H9 (cell line): ENCODE measurements around the gene HS3ST2. TPM values are rescaled to one million over a fixed set of nuclear protein-coding genes. Genes with fewer than 3 reads are reported as not detected.

ENCODE experiments used
- DNase-seq: peaks from one replicate; pipeline ENCODE4 v3.0.0-alpha.2; 2017
- H2AFZ ChIP-seq: one replicate; pipeline ENCODE4 v1.6.1; 2013; ENCODE audit warnings: mild to moderate bottlenecking, low read length, control low read depth, moderate library complexity
- H2AK5ac ChIP-seq: 2 replicates; pipeline ENCODE4 v1.6.1; 2013; ENCODE audit warnings: low read length, control low read depth, mixed read lengths; ENCODE audit not compliant: insufficient read length
- H2BK120ac ChIP-seq: one replicate; pipeline ENCODE4 v1.6.1; 2013; ENCODE audit warnings: low read depth, mild to moderate bottlenecking, low read length, control low read depth, inconsistent platforms; ENCODE audit not compliant: poor library complexity, severe bottlenecking
- H2BK12ac ChIP-seq: 2 replicates; pipeline ENCODE4 v1.6.1; 2013; ENCODE audit warnings: low read length, control low read depth, mixed read lengths, low read depth; ENCODE audit not compliant: insufficient read length
- H2BK15ac ChIP-seq: 2 replicates; pipeline ENCODE4 v1.6.1; 2013; ENCODE audit warnings: low read depth, low read length, control low read depth
- H2BK20ac ChIP-seq: one replicate; pipeline ENCODE4 v1.6.1; 2013; ENCODE audit warnings: low read depth, mild to moderate bottlenecking, low read length, control low read depth, inconsistent platforms; ENCODE audit not compliant: poor library complexity, severe bottlenecking
- H2BK5ac ChIP-seq: 2 replicates; pipeline ENCODE4 v1.6.1; 2013; ENCODE audit warnings: low read length, control low read depth, mixed read lengths; ENCODE audit not compliant: insufficient read length
- H3K14ac ChIP-seq: 2 replicates; pipeline ENCODE4 v1.6.1; 2013; ENCODE audit warnings: low read length, control low read depth; ENCODE audit not compliant: insufficient read depth
- H3K18ac ChIP-seq: 2 replicates; pipeline ENCODE4 v1.6.1; 2013; ENCODE audit warnings: low read depth, mild to moderate bottlenecking, mixed read lengths, low read length, control low read depth; ENCODE audit not compliant: insufficient read length
- H3K23ac ChIP-seq: 2 replicates; pipeline ENCODE4 v1.6.1; 2013; ENCODE audit warnings: low read length, control low read depth, mixed read lengths, low read depth; ENCODE audit not compliant: insufficient read length
- H3K23me2 ChIP-seq: 2 replicates; pipeline ENCODE4 v1.6.1; 2013; ENCODE audit warnings: low read depth, mild to moderate bottlenecking, mixed read lengths, low read length, control low read depth; ENCODE audit not compliant: insufficient read length, poor library complexity, severe bottlenecking
- H3K27ac ChIP-seq: 2 replicates; pipeline ENCODE4 v1.5.1; 2013; ENCODE audit warnings: low read length, control low read depth, mixed read lengths, low read depth; ENCODE audit not compliant: insufficient read length
- H3K27me3 ChIP-seq: 2 replicates; pipeline ENCODE4 v1.6.1; 2013; ENCODE audit warnings: low read length, control low read depth, inconsistent platforms; ENCODE audit not compliant: insufficient read depth
- H3K4ac ChIP-seq: 2 replicates; pipeline ENCODE4 v1.6.1; 2013; ENCODE audit warnings: low read depth, mild to moderate bottlenecking, control low read depth, inconsistent platforms, low read length, moderate library complexity
- H3K4me1 ChIP-seq: 2 replicates; pipeline ENCODE4 v1.6.1; 2013; ENCODE audit warnings: low read length, control low read depth, inconsistent platforms; ENCODE audit not compliant: insufficient read depth
- H3K4me2 ChIP-seq: 2 replicates; pipeline ENCODE4 v1.6.1; 2013; ENCODE audit warnings: low read length, control low read depth, mixed read lengths; ENCODE audit not compliant: insufficient read length, insufficient read depth
- H3K56ac ChIP-seq: 2 replicates; pipeline ENCODE4 v1.6.1; 2013; ENCODE audit warnings: low read depth, mild to moderate bottlenecking, mixed read lengths, low read length, control low read depth; ENCODE audit not compliant: insufficient read length
- H3K79me1 ChIP-seq: 2 replicates; pipeline ENCODE4 v1.6.1; 2013; ENCODE audit warnings: low read depth, mild to moderate bottlenecking, moderate library complexity, low read length, control low read depth, inconsistent platforms; ENCODE audit not compliant: insufficient read depth, poor library complexity, severe bottlenecking
- H3K79me2 ChIP-seq: 2 replicates; pipeline ENCODE4 v1.6.1; 2013; ENCODE audit warnings: low read length, control low read depth, inconsistent platforms; ENCODE audit not compliant: insufficient read depth
- H3K9ac ChIP-seq: 2 replicates; pipeline ENCODE4 v1.6.1; 2013; ENCODE audit warnings: low read length, control low read depth, mixed read lengths; ENCODE audit not compliant: insufficient read length; ENCODE audit errors: extremely low read depth
- H3K9me3 ChIP-seq: one replicate; pipeline ENCODE4 v1.6.1; 2013; ENCODE audit warnings: low read depth, low read length, inconsistent platforms; ENCODE audit not compliant: control insufficient read depth
- H3T11ph ChIP-seq: one replicate; pipeline ENCODE4 v1.6.1; 2013; ENCODE audit warnings: mild to moderate bottlenecking, low read length, control low read depth, inconsistent platforms
- H4K20me1 ChIP-seq: one replicate; pipeline ENCODE4 v1.6.1; 2013; ENCODE audit not compliant: control insufficient read depth, insufficient read length, insufficient read depth
- H4K5ac ChIP-seq: 2 replicates; pipeline ENCODE4 v1.6.1; 2013; ENCODE audit warnings: low read depth, mild to moderate bottlenecking, mixed read lengths, low read length, control low read depth; ENCODE audit not compliant: insufficient read length
- H4K8ac ChIP-seq: replicated peaks from 2 replicates; pipeline ENCODE4 v1.6.1; 2013; ENCODE audit warnings: low read length, control low read depth, mixed read lengths, low read depth; ENCODE audit not compliant: insufficient read length
- H4K91ac ChIP-seq: 2 replicates; pipeline ENCODE4 v1.6.1; 2013; ENCODE audit warnings: low read depth, mild to moderate bottlenecking, moderate library complexity, mixed read lengths, low read length, control low read depth; ENCODE audit not compliant: insufficient read length
- H3K27ac Mint-ChIP-seq, 3 experiments: 2 replicates in 2 of 3; 3 replicates in 1 of 3; pipeline ENCODE4 v1.8.0; 2020 to 2021; ENCODE audit warnings: mixed read lengths in 3 of 3, mild to moderate bottlenecking in 1 of 3, moderate library complexity in 1 of 3
- H3K27me3 Mint-ChIP-seq: 2 replicates; pipeline ENCODE4 v1.8.0; 2021; ENCODE audit warnings: low read depth, mild to moderate bottlenecking, moderate library complexity, mixed read lengths
- H3K36me3 Mint-ChIP-seq, 3 experiments: 2 replicates in 2 of 3; 3 replicates in 1 of 3; pipeline ENCODE4 v1.8.0; 2020 to 2021; ENCODE audit warnings: low read depth in 3 of 3, mixed read lengths in 3 of 3; ENCODE audit not compliant: insufficient read depth in 1 of 3
- H3K4me1 Mint-ChIP-seq, 2 experiments: 2 replicates each; pipeline ENCODE4 v1.8.0; 2020; ENCODE audit warnings: mixed read lengths in 2 of 2
- H3K4me3 Mint-ChIP-seq, 2 experiments: 2 replicates in 1 of 2; 3 replicates in 1 of 2; pipeline ENCODE4 v1.8.0; 2020 to 2021; ENCODE audit warnings: mild to moderate bottlenecking in 2 of 2, mixed read lengths in 2 of 2, moderate library complexity in 1 of 2
- H3K9me3 Mint-ChIP-seq, 2 experiments: 2 replicates in 1 of 2; 3 replicates in 1 of 2; pipeline ENCODE4 v1.8.0; 2020; ENCODE audit warnings: mild to moderate bottlenecking in 2 of 2, mixed read lengths in 2 of 2, moderate library complexity in 1 of 2
- WGBS: extraction: QIAGEN DNeasy Blood & Tissue Kit; methylation state at CpG from one replicate; pipeline ENCODE4 v1.1.7; 2013; ENCODE audit warnings: missing lambda C conversion rate, low lambda C conversion rate, mixed read lengths; ENCODE audit not compliant: insufficient read length; ENCODE audit errors: extremely low coverage; 5-methylcytosine and 5-hydroxymethylcytosine counted together
- total RNA-seq: library from RNA; stranded (reverse); gene quantifications from 2 replicates; pipeline ENCODE4 v1.2.1, GENCODE V29; 2021
- TF ChIP-seq, protein P1 (sequence below): fragments of 200-600 bp; sonication (generic); conservative IDR thresholded peaks from 3 replicates; pipeline ENCODE4 v1.8.0; 2021; ENCODE audit warnings: antibody characterized with exemption, mild to moderate bottlenecking

Gene HS3ST2
- total RNA-seq, 1 experiment from 2014 or later, result 3.1 TPM

DNA sequence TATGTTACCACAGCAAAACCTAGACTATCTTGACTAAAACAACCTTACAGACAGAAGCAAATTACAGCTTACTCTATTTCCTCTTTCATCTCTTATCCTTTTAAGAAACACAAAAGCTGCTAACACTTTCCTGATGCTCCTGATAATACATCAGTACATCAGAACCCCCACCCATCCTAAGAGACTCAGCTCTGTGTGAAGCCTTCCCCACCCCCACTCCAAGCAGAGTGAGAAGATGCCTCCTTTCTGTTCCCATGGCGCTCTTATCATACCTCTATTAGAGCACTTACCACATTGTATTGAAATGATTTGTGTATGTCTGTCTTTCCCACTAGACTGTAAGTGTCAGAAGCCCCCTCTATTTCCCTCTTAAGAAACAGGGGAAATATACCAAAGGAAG is 42.4 kb upstream of the HS3ST2 start:
- Histone ChIP-seq H4K8ac (no peak overlapping the region), H3K56ac (no peak overlapping the region), H3T11ph (no peak overlapping the region), H3K79me2 (no peaks in the 10 kb centered on the region), H3K18ac (no peak overlapping the region), H3K4ac (no peak overlapping the region), H2BK12ac (no peak overlapping the region), H3K14ac (no peak overlapping the region), H3K4me2 (no peak overlapping the region), H2BK20ac (no peak overlapping the region), H2BK5ac (no peak overlapping the region), H2BK120ac (no peak overlapping the region), H2AFZ (no peak overlapping the region), H3K27me3 (no peaks in the 10 kb centered on the region), H4K20me1 (no peaks in the 10 kb centered on the region), H3K23ac (no peak overlapping the region), H3K27ac (no peak overlapping the region), H2BK15ac (no peak overlapping the region), H3K9me3 (no peaks in the 10 kb centered on the region), H3K9ac (no peak overlapping the region), H3K4me1 (no peaks in the 10 kb centered on the region), H4K5ac (no peak overlapping the region), H3K23me2 (no peaks in the 10 kb centered on the region), H3K79me1 (no peaks in the 10 kb centered on the region), H4K91ac (no peak overlapping the region), H2AK5ac (no peak overlapping the region)
- H3K27me3 Mint-ChIP-seq, result peaks cover 6% of the 10 kb centered on the region
- H3K9me3 Mint-ChIP-seq, result no peaks in the 10 kb centered on the region
- no CpG with 5 or more reads among the region's 1 CpG for WGBS
- no peak overlapping the region for H3K4me3 Mint-ChIP-seq
- H3K27ac Mint-ChIP-seq, result no peak overlapping the region
- H3K36me3 Mint-ChIP-seq, result no peaks in the 10 kb centered on the region
- H3K4me1 Mint-ChIP-seq, result peaks cover 14 to 19% of the 10 kb centered on the region in 2 experiments
- DNase-seq, result no peak
- TF ChIP-seq, protein P1, sequence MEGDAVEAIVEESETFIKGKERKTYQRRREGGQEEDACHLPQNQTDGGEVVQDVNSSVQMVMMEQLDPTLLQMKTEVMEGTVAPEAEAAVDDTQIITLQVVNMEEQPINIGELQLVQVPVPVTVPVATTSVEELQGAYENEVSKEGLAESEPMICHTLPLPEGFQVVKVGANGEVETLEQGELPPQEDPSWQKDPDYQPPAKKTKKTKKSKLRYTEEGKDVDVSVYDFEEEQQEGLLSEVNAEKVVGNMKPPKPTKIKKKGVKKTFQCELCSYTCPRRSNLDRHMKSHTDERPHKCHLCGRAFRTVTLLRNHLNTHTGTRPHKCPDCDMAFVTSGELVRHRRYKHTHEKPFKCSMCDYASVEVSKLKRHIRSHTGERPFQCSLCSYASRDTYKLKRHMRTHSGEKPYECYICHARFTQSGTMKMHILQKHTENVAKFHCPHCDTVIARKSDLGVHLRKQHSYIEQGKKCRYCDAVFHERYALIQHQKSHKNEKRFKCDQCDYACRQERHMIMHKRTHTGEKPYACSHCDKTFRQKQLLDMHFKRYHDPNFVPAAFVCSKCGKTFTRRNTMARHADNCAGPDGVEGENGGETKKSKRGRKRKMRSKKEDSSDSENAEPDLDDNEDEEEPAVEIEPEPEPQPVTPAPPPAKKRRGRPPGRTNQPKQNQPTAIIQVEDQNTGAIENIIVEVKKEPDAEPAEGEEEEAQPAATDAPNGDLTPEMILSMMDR, result no peak
